GM23248 (cell line): ENCODE results near the gene KLHL6.

ENCODE experiments used
- EZH2 ChIP-seq: fragments of 200-600 bp; sonication (generic); IDR thresholded peaks from 2 replicates; pipeline ENCODE4 v1.6.1; 2018; ENCODE audit warnings: antibody characterized with exemption, mild to moderate bottlenecking; ENCODE audit not compliant: insufficient read depth, poor library complexity, severe bottlenecking
- EZH2phosphoT487 ChIP-seq: fragments of 200-600 bp; sonication (generic); IDR thresholded peaks from 2 replicates; pipeline ENCODE4 v1.6.1; 2018; ENCODE audit warnings: antibody characterized with exemption, moderate library complexity, mild to moderate bottlenecking, low read depth; ENCODE audit not compliant: insufficient read depth

GRCh38 chr3:183534249-183534648 lies 21.3 kb downstream of the KLHL6 start:
- TF ChIP-seq EZH2phosphoT487 (no peak), EZH2 (no peak)
